ENCODE data around the gene HEG1.
A peak's percentile ranks its signal among the peaks of the same experiment; 100 is the strongest.

The HEG1 gene

GRCh38 chr3:125024817-125025216, 31.0 kb downstream of the HEG1 start:
- in situ Hi-C loops (cut with MboI; ENCODE audit: low pct_unique_long_range_greater_than_20kb, low sequenced_read_pairs): no loop called here
- DNase-seq: no peak

- in situ Hi-C loops (cut with MboI; ENCODE audit: low pct_unique_long_range_greater_than_20kb, low sequenced_read_pairs): no loop called here
- no peak for DNase-seq
These were observed 31.8 kb downstream of the HEG1 start for GRCh38 chr3:125023833-125024555.

- DNase-seq: peak; percentile 76
- in situ Hi-C loops (cut with MboI; ENCODE audit: low pct_unique_long_range_greater_than_20kb, low sequenced_read_pairs): no loop called here
These were observed 33.6 kb downstream of the HEG1 start for GRCh38 chr3:125022206-125022605.

- in situ Hi-C loops (cut with MboI; ENCODE audit: low pct_unique_long_range_greater_than_20kb, low sequenced_read_pairs): no loop called here
- no peak for DNase-seq
These were observed 36.5 kb downstream of the HEG1 start for GRCh38 chr3:125019271-125019670.

- no peak for DNase-seq
These were observed 38.4 kb downstream of the HEG1 start for GRCh38 chr3:125017406-125017805.

GRCh38 chr3:125014570-125015179, 41.1 kb downstream of the HEG1 start:
- in situ Hi-C loops (cut with MboI; ENCODE audit: low pct_unique_long_range_greater_than_20kb, low sequenced_read_pairs): no loop called here
- DNase-seq: no peak

More at GRCh38 chr3:125017406-125017805, 38.4 kb downstream of the HEG1 start:
- in situ Hi-C loops (cut with MboI; ENCODE audit: low pct_unique_long_range_greater_than_20kb, low sequenced_read_pairs): no loop called here

GRCh38 chr3:125013095-125013494, 42.7 kb downstream of the HEG1 start:
- no peak for DNase-seq
- in situ Hi-C loops (cut with MboI; ENCODE audit: low pct_unique_long_range_greater_than_20kb, low sequenced_read_pairs): no loop called here

GRCh38 chr3:125011941-125012340, 43.9 kb downstream of the HEG1 start:
- in situ Hi-C loops (cut with MboI; ENCODE audit: low pct_unique_long_range_greater_than_20kb, low sequenced_read_pairs): no loop called here

GRCh38 chr3:125010393-125010792, 45.4 kb downstream of the HEG1 start:
- no peak for DNase-seq

More at GRCh38 chr3:125011941-125012340, 43.9 kb downstream of the HEG1 start:
- DNase-seq: no peak

GRCh38 chr3:125008766-125009165, 47.0 kb downstream of the HEG1 start:
- no peak for DNase-seq
- in situ Hi-C loops (cut with MboI; ENCODE audit: low pct_unique_long_range_greater_than_20kb, low sequenced_read_pairs): no loop called here

More at GRCh38 chr3:125010393-125010792, 45.4 kb downstream of the HEG1 start:
- in situ Hi-C loops (cut with MboI; ENCODE audit: low pct_unique_long_range_greater_than_20kb, low sequenced_read_pairs): no loop called here

- no peak for DNase-seq
- in situ Hi-C loops (cut with MboI; ENCODE audit: low pct_unique_long_range_greater_than_20kb, low sequenced_read_pairs): no loop called here
These were observed 49.5 kb downstream of the HEG1 start for GRCh38 chr3:125006291-125006731.

- in situ Hi-C loops (cut with MboI; ENCODE audit: low pct_unique_long_range_greater_than_20kb, low sequenced_read_pairs): no loop called here
- DNase-seq: no peak
These were observed 50.1 kb downstream of the HEG1 start for GRCh38 chr3:125005676-125006075.

- in situ Hi-C loops (cut with MboI; ENCODE audit: low pct_unique_long_range_greater_than_20kb, low sequenced_read_pairs): no loop called here
- no peak for DNase-seq
These were observed 50.6 kb downstream of the HEG1 start for GRCh38 chr3:125005222-125005621.

- in situ Hi-C loops (cut with MboI; ENCODE audit: low pct_unique_long_range_greater_than_20kb, low sequenced_read_pairs): no loop called here
- DNase-seq: no peak
These were observed 51.8 kb downstream of the HEG1 start for GRCh38 chr3:125003859-125004595.

GRCh38 chr3:125003369-125003853, 52.4 kb downstream of the HEG1 start:
- no peak for DNase-seq

GRCh38 chr3:125002414-125003368, 53.1 kb downstream of the HEG1 start:
- in situ Hi-C loops (cut with MboI; ENCODE audit: low pct_unique_long_range_greater_than_20kb, low sequenced_read_pairs): no loop called here
- DNase-seq: no peak

More at GRCh38 chr3:125003369-125003853, 52.4 kb downstream of the HEG1 start:
- in situ Hi-C loops (cut with MboI; ENCODE audit: low pct_unique_long_range_greater_than_20kb, low sequenced_read_pairs): no loop called here

GRCh38 chr3:125001557-125002413, 54.0 kb downstream of the HEG1 start:
- no peak for DNase-seq
- in situ Hi-C loops (cut with MboI; ENCODE audit: low pct_unique_long_range_greater_than_20kb, low sequenced_read_pairs): no loop called here

GRCh38 chr3:125000661-125001060, 55.1 kb downstream of the HEG1 start:
- DNase-seq: no peak
- in situ Hi-C loops (cut with MboI; ENCODE audit: low pct_unique_long_range_greater_than_20kb, low sequenced_read_pairs): no loop called here
